Heart left ventricle (tissue), 16 donors: ENCODE data around the gene MEG3. TPM values are rescaled to one million over a fixed set of nuclear protein-coding genes. Genes with fewer than 3 reads are reported as not detected.

Experiments used
- ATAC-seq, 4 donors: fragments of 200-7000 bp; cut with Tn5 transposase; one replicate each; pipeline ENCODE4 v1.9.1; 2020 to 2022; ENCODE audit warnings: moderate library complexity in 4 of 4, mild to moderate bottlenecking in 3 of 4, moderate number of reproducible peaks in 1 of 4
- DNase-seq, 5 donors: peaks; one replicate each; pipeline ENCODE4 v3.0.0-alpha.2; 2020
- H3K27ac ChIP-seq, 12 donors: fragments of 200-600 bp; sonication (generic) in 4 of 12; one replicate each; pipeline versions ENCODE4 v1.5.0 to v1.8.0; 2016 to 2022; ENCODE audit warnings: mild to moderate bottlenecking in 2 of 12
- H3K27me3 ChIP-seq, 9 donors: fragments of 200-600 bp; sonication (generic) in 2 of 9; one replicate each; pipeline versions ENCODE4 v1.5.1 to v1.8.0; 2016 to 2022; ENCODE audit warnings: mild to moderate bottlenecking in 3 of 9
- H3K36me3 ChIP-seq, 9 donors: fragments of 200-600 bp; sonication (generic) in 2 of 9; one replicate each; pipeline versions ENCODE4 v1.5.0 to v1.8.0; 2018 to 2022; ENCODE audit warnings: mild to moderate bottlenecking in 2 of 9
- H3K4me1 ChIP-seq, 12 donors: fragments of 200-600 bp; sonication (generic) in 4 of 12; one replicate each; pipeline versions ENCODE4 v1.5.0 to v1.8.0; 2016 to 2022; ENCODE audit warnings: mild to moderate bottlenecking in 3 of 12
- H3K4me3 ChIP-seq, 12 donors: fragments of 200-600 bp; sonication (generic) in 4 of 12; one replicate each; pipeline versions ENCODE4 v1.5.0 to v1.8.0; 2017 to 2022; ENCODE audit warnings: mild to moderate bottlenecking in 9 of 12, moderate library complexity in 4 of 12
- H3K9me3 ChIP-seq, 12 donors: fragments of 200-600 bp; sonication (generic) in 4 of 12; one replicate each; pipeline versions ENCODE4 v1.5.0 to v1.8.0; 2016 to 2022; ENCODE audit warnings: mild to moderate bottlenecking in 1 of 12
- POLR2A ChIP-seq, 2 donors: fragments of 450-650 bp; IDR thresholded peaks; one replicate each; pipeline ENCODE4 v1.6.1; 2017; ENCODE audit warnings: antibody characterized with exemption in 2 of 2, mild to moderate bottlenecking in 2 of 2, moderate library complexity in 2 of 2
- WGBS, 4 donors: extraction: QIAGEN DNeasy Blood & Tissue Kit in 2 of 4; methylation state at CpG; one replicate each; pipeline versions ENCODE4 v1.1.5 to v1.1.7; 2013 to 2018; 5-methylcytosine and 5-hydroxymethylcytosine counted together
- intact Hi-C, 10 donors: fragments of 100-400 bp; cut with DNase I; formaldehyde crosslinking; loops; one replicate each; pipeline versions ENCODE4 v1.11.1 to v1.14.2; 2022
- polyA plus RNA-seq, 2 donors: library from polyadenylated mRNA; stranded (reverse); fragments of 200-250 nt; gene quantifications; one replicate each; pipeline ENCODE4 v1.2.3, GENCODE V29; 2013
- total RNA-seq, 9 donors: library from RNA; depleted of rRNA in 2 of 9; stranded (reverse); fragments of >200 nt in 2 of 9; fragmentation: NEBNext Ultra II Directional in 3 of 9; extraction: Animal tissue kit (Norgen Biotek cat#: 25700) in 3 of 9; gene quantifications; one replicate each; pipeline versions ENCODE4 v1.1.0 to v1.2.4, GENCODE V29; 2016 to 2023
- TF ChIP-seq, protein P1 (sequence below), 12 donors: fragments of 200-600 bp; sonication (generic) in 4 of 12; IDR thresholded peaks; one replicate each; pipeline versions ENCODE4 v1.5.0 to v1.8.0; 2018 to 2022; ENCODE audit warnings: antibody characterized with exemption in 12 of 12, mild to moderate bottlenecking in 5 of 12
- donor health status: ischemic (EF 13 %, LVEDD 7.1; RV severe dilation, severe dysfunction).
- donor health status: healthy with polysubstance abuse.
- donor health status: DM: no; HTN: yes; CAD: no.
- donor health status: DM: no; HTN: no; CAD: no.
- donor health status: ischemic (EF 25% LVEDD 6.9; RV normal size, moderate dysfunction).
- donor health status: ischemic (EF 25% LVEDD 5.7; RV mildly dilated, moderate dysfunction).
- donor health status: healthy.
- donor health status: DM: yes; HTN: yes; CAD: no.
- donor health status: ischemic (EF 35%, LVEDD 5.7; RV mildly dilated, moderate dysfunction).
- donor health status: nonischemic (EF 11% LVEDD 7.7; RV severe dilation, severe dysfunction).
- donor health status: DM: yes; HTN: yes; CAD: no.
- donor health status: PGD.
- donor health status: ischemic (EF 29% LVEDD 5.4; RV normal size, mild dysfunction).
- donor health status: nonischemic (EF 23%, LVEDD 6.1; RV moderate dilation, normal function).

MEG3 gene
- total and polyA plus RNA-seq, 11 donors, result 3.6 to 37.7 (median 9.9) TPM

DNA sequence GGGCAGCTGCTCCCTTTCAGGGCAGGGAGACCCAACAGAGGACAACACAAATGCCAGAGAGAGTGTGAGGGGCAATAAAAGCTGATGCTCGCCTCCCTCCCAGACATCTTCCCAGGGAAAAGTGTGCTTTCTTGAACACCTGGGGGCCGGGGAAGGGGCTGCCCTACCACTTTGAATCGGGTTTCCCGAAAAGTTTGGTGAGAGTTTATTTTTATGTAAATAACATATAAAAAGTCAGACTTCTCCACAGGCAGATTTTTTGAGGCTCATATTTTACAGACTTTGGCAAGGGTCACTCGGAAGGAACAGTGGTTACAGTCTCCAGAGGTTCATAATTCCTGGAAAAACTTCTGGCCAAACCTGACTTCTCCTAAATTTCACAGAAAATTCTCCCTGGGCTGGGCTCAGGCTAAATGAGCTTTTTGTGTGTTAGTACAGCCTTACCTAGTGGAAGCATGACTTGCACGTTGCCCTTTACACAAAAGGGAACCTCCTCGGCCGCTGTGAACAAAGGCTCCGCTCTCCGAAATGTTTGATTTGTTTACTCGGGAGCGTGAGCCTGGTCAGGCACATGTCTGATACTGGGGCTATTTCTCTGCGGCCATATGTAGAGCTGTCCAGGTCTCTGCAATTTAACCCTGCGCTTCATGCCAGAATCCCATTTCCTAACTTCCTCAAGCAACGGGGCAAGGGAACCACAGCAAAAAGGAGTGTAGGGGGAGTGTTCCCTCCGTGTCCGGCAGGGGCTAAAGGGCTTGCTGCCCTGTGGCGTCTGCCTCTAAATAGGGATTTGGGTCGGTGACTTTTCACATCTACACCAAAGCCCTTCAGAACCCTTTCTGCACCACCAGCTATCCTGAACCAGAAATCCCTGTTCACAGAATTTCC lies 74.2 kb downstream of the MEG3 start:
- no peak for TF ChIP-seq POLR2A (IDR thresholded peaks at IDR 0.05)
- intact Hi-C loops, result no loop called here
- H3K36me3 ChIP-seq, result no peaks in the 10 kb centered on the region
- peaks cover 0 to 20% (median 6%) of the 10 kb centered on the region in 12 donors for H3K4me1 ChIP-seq
- WGBS, 4 donors, result 17 to 40% (median 28%) methylated on average over 14 to 19 of the region's 19 CpGs
- peaks cover 4 to 83% (median 45%) of the 10 kb centered on the region in 9 donors for H3K27me3 ChIP-seq
- DNase-seq, result no peak
- H3K4me3 ChIP-seq, result no peak overlapping the region
- peaks cover 0 to 4% (median 0%) of the 10 kb centered on the region in 12 donors for H3K9me3 ChIP-seq
- peak overlapping the region in 2 of 12 donors; percentile 19 to 29 for H3K27ac ChIP-seq
- peak; percentile 11 to 73 (median 34) for ATAC-seq

DNA sequence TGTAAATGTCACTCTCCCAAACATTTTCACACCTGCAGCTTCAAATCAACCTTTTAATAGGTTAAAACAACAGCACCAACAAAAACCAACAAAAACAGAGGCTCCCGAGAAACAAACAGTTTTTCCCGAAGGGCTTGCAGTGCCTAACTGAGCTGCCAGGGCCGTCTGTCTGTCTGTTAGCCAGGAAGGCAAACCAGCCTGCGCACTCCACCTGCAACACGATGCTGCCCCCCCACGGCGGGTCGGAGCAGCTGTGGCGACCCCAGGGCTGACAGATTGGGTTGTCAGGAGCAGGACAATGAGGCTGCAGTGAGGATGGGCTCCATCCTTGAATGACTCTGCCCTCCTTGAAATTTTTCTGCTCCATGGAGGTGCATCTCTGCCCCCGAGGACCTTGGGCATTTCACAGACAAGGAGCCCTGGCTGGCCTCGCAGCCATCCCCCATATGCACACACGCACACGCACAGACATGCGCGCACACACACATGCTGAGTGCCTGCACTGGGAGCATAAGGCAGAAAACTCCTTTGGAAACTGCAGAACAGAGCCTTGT lies 75.0 kb downstream of the MEG3 start:
- Histone ChIP-seq H3K4me3 (no peak overlapping the region), H3K9me3 (peaks cover 0 to 4% (median 0%) of the 10 kb centered on the region in 12 donors), H3K4me1 (peaks cover 0 to 20% (median 6%) of the 10 kb centered on the region in 12 donors), H3K36me3 (no peaks in the 10 kb centered on the region), H3K27ac (no peak overlapping the region), H3K27me3 (peaks cover 4 to 83% (median 42%) of the 10 kb centered on the region in 9 donors)
- 53 to 63% (median 58%) methylated on average over 11 to 15 of the region's 15 CpGs for WGBS, 4 donors
- intact Hi-C loops, result no loop called here
- peak in 2 of 4 donors; percentile 25 to 29 for ATAC-seq
- peak in 1 of 5 donors; percentile 54 for DNase-seq
- TF ChIP-seq, protein P1, sequence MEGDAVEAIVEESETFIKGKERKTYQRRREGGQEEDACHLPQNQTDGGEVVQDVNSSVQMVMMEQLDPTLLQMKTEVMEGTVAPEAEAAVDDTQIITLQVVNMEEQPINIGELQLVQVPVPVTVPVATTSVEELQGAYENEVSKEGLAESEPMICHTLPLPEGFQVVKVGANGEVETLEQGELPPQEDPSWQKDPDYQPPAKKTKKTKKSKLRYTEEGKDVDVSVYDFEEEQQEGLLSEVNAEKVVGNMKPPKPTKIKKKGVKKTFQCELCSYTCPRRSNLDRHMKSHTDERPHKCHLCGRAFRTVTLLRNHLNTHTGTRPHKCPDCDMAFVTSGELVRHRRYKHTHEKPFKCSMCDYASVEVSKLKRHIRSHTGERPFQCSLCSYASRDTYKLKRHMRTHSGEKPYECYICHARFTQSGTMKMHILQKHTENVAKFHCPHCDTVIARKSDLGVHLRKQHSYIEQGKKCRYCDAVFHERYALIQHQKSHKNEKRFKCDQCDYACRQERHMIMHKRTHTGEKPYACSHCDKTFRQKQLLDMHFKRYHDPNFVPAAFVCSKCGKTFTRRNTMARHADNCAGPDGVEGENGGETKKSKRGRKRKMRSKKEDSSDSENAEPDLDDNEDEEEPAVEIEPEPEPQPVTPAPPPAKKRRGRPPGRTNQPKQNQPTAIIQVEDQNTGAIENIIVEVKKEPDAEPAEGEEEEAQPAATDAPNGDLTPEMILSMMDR (IDR thresholded peaks at IDR 0.05), result peak in 2 of 12 donors; percentile 15 to 17
- TF ChIP-seq POLR2A (IDR thresholded peaks at IDR 0.05), result no peak

DNA sequence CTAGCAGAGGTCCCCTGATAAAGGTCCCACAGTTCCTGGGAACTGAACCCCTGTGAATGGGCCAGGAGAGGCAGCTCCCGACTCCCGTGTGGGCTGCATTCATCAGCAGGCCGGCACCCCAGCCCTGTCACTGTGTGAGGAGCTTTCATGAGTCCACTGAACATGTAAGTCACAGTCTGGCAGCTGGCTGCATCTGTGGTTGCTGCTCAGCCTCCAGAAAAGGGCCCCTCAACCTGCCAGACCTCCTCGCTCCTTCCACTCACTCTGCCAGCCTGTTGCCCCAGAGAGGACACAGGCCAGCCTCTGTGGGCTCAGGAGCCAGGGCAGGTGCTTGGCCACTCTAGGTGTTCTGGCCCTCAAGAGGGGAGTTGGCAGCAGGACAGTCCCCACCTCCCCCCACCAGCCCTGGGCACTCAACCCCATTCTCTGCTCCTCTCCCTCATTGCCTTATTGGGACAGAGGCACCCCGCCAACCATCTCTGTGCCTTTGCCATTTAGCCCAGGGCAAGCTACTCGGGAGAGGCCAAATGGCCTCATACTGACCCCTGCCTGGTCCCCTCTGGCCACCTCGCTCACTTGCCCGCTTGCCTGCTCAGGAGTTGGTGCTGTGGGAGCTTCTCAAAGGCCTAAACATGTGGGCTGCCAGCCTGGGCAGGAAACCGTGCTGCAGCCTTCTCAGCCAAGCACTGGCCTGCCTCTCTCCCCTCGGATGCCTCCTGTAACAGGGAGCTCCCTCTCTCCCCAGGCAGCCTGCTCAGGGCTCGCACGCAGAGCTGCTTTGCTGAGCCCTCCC lies 75.7 kb downstream of the MEG3 start:
- no peak overlapping the region for H3K27ac ChIP-seq
- peaks cover 0 to 4% (median 0%) of the 10 kb centered on the region in 12 donors for H3K9me3 ChIP-seq
- WGBS, 4 donors, result 86 to 89% (median 88%) methylated on average over 8 to 12 of the region's 12 CpGs
- intact Hi-C loops, result no loop called here
- TF ChIP-seq POLR2A (IDR thresholded peaks at IDR 0.05), result no peak
- TF ChIP-seq, protein P1 (IDR thresholded peaks at IDR 0.05), result no peak
- peaks cover 0 to 20% (median 6%) of the 10 kb centered on the region in 12 donors for H3K4me1 ChIP-seq
- H3K36me3 ChIP-seq, result no peaks in the 10 kb centered on the region
- ATAC-seq (no peak), DNase-seq (peak in 1 of 5 donors; percentile 54)
- H3K4me3 ChIP-seq, result no peak overlapping the region
- peaks cover 8 to 80% (median 38%) of the 10 kb centered on the region in 9 donors for H3K27me3 ChIP-seq

DNA sequence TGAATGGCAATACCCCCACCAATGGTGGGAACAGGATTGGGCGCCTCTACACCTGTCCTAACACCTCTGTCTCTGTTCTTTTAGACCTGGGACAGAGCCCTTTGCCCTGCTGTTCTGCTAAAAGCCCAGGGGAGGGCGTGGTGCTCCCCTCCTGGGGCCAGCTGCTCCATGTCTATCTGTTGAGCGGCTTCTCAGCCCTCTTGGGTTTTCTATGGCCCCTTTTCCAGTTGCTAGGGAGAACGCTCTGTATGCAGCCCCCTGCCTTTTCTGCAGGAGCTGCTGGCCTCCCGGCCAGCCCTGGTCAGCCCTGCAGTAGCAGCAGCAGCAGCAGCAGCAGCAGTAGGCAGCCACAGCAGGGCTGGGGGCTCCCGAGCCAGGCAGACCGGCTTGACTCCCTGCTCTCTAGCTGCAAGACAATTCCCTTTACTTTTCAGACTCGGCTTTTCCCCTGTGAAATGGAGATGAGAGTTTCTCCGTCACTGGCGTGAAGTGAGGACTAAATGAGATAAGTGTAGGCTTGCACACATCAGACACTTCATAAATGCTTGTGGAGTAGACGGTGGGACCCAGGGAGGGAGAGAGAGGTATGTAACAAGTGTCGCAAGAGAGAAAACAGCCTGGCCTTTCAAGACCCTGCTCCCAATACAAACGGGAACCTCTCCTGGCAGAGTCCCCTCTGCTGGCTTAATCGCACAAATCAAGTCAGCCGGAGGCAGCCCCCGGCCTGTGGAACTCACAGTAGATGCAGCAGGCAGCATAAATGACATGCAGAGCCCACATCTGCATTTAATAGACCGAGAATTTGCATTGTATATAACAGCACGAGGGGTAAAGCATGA lies 76.6 kb downstream of the MEG3 start:
- no peaks in the 10 kb centered on the region for H3K36me3 ChIP-seq
- peaks cover 0 to 4% (median 0%) of the 10 kb centered on the region in 12 donors for H3K9me3 ChIP-seq
- intact Hi-C loops, result no loop called here
- no peak overlapping the region for H3K27ac ChIP-seq
- 44 to 52% (median 50%) methylated on average over 14 to 18 of the region's 18 CpGs for WGBS, 4 donors
- H3K4me1 ChIP-seq, result peaks cover 0 to 20% (median 6%) of the 10 kb centered on the region in 12 donors
- ATAC-seq (no peak), DNase-seq (no peak)
- H3K4me3 ChIP-seq, result no peak overlapping the region
- TF ChIP-seq POLR2A (IDR thresholded peaks at IDR 0.05), result no peak
- TF ChIP-seq, protein P1 (IDR thresholded peaks at IDR 0.05), result no peak
- H3K27me3 ChIP-seq, result peaks cover 7 to 85% (median 38%) of the 10 kb centered on the region in 9 donors
